GM10266 (cell line): ENCODE results near the gene KCNQ2.

Experiments used
- DNase-seq: peaks from one replicate; pipeline ENCODE4 v3.0.0; 2012; ENCODE audit errors: extremely low spot score
- CTCF ChIP-seq: IDR thresholded peaks from 2 replicates; pipeline ENCODE4 v1.5.1; 2012; ENCODE audit warnings: mild to moderate bottlenecking, low read depth; ENCODE audit not compliant: control insufficient read depth, insufficient read depth; ENCODE audit errors: missing control alignments

The KCNQ2 gene

DNA sequence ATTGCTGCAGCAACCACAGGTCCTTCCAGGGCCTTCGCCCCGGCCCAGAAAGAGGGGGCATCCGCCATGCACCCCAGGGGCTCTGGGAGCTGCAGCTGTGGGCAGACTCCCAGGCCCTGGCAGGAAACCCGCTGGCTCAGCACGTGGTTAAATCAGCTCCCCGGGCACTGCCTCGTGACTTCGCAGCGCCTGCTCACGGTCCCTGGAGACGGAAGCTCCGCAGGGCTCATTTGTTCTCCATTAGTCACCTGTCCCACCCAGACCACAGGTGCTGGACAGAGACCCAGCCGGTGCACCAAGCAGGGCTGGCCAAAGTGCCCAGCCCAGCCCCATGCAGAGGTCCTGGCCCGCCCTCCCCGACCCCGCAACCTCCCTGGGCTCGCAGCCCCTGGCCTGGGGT is 14.7 kb downstream of the KCNQ2 start:
- no peak for DNase-seq
- no peak for TF ChIP-seq CTCF

DNA sequence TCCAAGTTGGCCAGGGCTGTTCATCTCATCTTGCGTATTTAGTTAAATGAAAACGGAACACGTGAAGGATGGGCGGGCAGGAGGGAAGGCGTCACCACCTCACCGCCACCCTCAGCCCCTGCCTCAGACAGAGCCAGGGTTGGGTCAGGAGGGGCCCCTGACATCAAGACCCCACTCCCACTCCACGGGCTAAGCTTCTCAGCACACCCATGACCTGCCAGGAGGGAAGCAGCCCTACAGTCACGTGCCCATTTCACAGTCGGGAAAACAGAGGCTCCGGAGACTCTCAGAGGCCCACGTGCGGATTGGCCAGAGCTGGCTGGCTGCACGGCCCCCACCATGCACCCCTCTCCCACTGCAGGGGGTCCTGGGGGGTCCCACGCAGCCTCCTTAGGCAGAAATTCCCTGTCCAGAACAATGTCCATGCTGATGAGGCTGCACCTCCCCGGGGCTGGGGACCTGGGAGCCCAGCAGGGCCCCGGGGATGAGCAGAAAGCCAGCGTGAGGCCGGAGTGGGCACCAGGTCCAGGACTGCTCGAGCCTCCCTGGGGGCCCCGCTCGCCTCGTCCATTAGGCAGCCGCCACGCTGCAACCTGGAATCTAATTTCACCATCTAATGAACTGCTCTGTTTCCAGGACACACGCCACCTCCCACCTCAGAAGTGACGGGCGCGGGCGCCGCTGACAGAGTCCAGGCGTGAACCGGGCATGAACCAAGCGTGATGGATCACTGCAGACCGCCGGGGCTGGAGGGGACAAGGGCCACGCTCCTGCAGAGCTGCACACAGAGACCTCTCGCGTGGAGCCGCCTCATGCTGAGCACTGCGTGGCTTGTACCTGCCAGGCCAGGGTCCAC is 15.8 kb downstream of the KCNQ2 start:
- TF ChIP-seq CTCF: no peak
- DNase-seq: no peak

DNA sequence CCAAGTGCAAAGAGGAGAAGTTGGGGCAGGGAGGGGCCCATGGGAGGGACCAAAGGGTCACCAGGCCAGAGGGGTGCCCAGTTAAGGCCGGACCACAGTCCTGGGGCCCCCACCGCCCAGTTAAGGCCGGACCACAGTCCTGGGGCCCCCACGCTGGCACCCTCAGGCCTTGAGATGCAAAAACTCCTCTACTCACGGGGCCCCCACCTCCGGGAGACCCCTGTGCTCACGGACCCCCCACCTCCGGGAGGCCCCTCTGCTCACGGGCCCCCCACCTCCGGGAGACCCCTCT is 16.9 kb downstream of the KCNQ2 start:
- DNase-seq: no peak
- no peak for TF ChIP-seq CTCF

- no peak for TF ChIP-seq CTCF
- DNase-seq: no peak
Measured at GRCh38 chr20:63454731-63455567, 17.5 kb downstream of the KCNQ2 start.

DNA sequence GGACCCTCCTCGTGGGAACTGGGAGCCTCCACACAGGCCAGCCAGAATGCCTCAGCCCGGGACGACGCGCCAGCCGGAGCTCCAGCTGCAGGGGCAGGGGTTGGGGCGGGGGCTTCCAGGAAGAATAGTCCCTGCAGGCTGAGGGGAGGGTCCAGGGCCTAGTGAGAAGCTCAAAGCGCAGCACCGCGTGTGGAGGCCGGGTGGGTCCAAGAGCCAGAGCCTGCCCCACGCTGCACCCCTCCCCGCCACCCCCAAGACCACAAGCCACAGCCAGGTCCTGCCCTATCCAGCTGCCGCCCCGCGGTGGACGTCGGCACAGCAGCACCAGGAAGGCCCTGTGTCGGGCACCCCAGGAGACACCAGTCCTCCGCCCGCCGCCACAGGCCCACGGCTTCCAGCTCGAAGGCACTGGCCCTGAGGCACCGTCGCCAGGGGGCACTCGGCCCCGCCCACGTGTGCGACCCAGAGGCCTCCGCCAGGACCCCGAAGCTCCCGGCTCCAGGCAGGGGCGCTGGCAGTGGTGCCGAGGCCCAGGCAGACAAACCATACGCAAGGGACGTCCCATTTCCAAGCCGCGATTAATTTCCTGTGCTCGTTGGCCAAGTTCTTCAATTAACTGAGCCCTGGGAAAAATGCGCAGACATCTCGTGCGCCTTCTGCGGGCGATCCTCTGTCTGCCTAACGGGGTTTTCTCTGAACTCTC is 19.5 kb downstream of the KCNQ2 start:
- TF ChIP-seq CTCF: no peak
- DNase-seq: no peak

DNA sequence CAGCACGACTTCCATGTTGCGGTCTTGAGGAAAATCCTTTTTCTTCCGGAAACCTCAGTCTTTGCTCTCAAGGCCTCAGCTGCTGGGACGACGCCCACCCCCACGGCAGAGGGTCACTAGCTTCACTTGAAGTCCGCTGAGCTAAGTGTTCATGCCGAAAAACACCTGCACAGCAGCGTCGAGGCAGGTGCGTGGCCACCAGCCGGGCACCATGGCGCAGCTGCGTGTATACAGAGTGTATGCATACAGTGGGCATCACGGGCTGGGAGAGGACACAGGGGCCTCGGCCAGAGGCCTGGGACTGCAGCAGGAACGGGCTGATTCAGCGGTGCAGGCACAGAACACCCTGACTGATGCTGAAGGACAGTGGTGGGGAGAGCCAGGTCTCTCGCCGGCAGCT is 20.1 kb downstream of the KCNQ2 start:
- no peak for DNase-seq

More for the DNA sequence above, 20.1 kb downstream of the KCNQ2 start:
- TF ChIP-seq CTCF: no peak
